Ascending aorta (tissue), 2 donors: ENCODE data around the gene CLEC2D. TPM values are rescaled to one million over a fixed set of nuclear protein-coding genes. Genes with fewer than 3 reads are reported as not detected.

ENCODE experiments used
- DNase-seq, 2 donors: peaks; one replicate each; pipeline ENCODE4 v3.0.0-alpha.2; 2019; ENCODE audit warnings: low spot score in 2 of 2
- H3K27ac ChIP-seq, 2 donors: fragments of 200-600 bp; sonication (generic); one replicate each; pipeline ENCODE4 v1.5.1; 2016 to 2017; ENCODE audit warnings: mild to moderate bottlenecking in 1 of 2
- H3K27me3 ChIP-seq: fragments of 200-600 bp; sonication (generic); one replicate; pipeline ENCODE4 v1.5.1; 2017
- H3K36me3 ChIP-seq, 2 donors: fragments of 200-600 bp; sonication (generic); one replicate each; pipeline ENCODE4 v1.5.1; 2016
- H3K4me1 ChIP-seq, 2 donors: fragments of 200-600 bp; sonication (generic); one replicate each; pipeline ENCODE4 v1.5.1; 2016 to 2017; ENCODE audit warnings: mild to moderate bottlenecking in 1 of 2
- H3K4me3 ChIP-seq, 2 donors: fragments of 200-600 bp; sonication (generic); one replicate each; pipeline ENCODE4 v1.5.1; 2016 to 2017; ENCODE audit warnings: mild to moderate bottlenecking in 1 of 2
- H3K9me3 ChIP-seq, 2 donors: fragments of 200-600 bp; sonication (generic); one replicate each; pipeline ENCODE4 v1.5.1; 2016
- intact Hi-C: fragments of 100-400 bp; cut with DNase I; formaldehyde crosslinking; loops from one replicate; pipeline ENCODE4 v1.15.1; 2023
- total RNA-seq: library from RNA; depleted of rRNA; stranded (reverse); fragments of >200 nt; gene quantifications from one replicate; pipeline ENCODE4 v1.1.0, GENCODE V29; 2016
- TF ChIP-seq, protein P1 (sequence below), 3 experiments: fragments of 200-600 bp in 2 of 3; fragments of 450-650 bp in 1 of 3; sonication (generic) in 2 of 3; IDR thresholded peaks; one replicate each; pipeline ENCODE4 v1.5.1; 2016 to 2019; ENCODE audit warnings: antibody characterized with exemption in 3 of 3, mild to moderate bottlenecking in 1 of 3, moderate library complexity in 1 of 3

Gene CLEC2D
- total RNA-seq, 1 donor from 2014 or later: not detected

DNA sequence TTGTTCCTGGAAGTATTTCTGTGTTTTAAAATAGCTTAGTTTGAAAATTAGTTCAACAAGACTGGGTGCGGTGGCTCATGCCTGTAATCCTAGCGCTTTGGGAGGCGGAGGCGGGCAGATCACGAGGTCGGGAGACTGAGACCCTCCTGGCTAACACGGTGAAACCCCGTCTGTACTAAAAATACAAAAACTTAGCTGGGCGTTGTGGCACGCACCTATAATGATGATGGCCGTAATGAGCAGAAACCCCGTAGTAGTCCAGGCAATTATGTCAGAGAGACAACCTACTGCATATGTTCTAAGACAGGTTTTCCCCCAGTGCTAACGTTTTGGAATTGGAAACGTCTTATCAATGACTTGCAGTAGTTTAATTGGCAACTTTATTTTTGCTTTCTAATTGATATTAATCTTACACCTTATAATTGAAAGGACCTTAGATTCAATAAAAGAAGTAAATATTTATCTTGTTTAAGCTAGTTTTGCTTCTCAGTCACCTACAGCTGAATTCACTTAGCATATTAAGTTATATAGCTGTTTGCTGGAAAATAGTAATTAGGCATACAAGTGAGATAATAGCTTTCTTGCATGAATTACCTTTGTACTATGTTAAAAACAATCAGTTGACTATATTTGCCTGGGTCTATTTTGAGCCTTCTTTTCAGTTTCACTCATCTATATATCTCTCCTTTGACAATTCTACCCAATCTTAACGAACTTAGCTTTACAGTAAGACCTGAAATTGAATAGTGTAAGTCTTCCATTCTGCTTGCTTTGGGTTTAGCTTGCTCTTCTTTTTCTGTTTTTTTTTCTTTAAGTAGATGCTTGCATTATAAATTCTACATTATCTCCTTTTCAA, 47.8 kb downstream of the CLEC2D start:
- Histone ChIP-seq H3K27me3 (no peaks in the 10 kb centered on the region), H3K4me3 (no peak overlapping the region), H3K36me3 (no peaks in the 10 kb centered on the region), H3K9me3 (no peaks in the 10 kb centered on the region), H3K4me1 (no peaks in the 10 kb centered on the region), H3K27ac (no peak overlapping the region)
- TF ChIP-seq, protein P1, sequence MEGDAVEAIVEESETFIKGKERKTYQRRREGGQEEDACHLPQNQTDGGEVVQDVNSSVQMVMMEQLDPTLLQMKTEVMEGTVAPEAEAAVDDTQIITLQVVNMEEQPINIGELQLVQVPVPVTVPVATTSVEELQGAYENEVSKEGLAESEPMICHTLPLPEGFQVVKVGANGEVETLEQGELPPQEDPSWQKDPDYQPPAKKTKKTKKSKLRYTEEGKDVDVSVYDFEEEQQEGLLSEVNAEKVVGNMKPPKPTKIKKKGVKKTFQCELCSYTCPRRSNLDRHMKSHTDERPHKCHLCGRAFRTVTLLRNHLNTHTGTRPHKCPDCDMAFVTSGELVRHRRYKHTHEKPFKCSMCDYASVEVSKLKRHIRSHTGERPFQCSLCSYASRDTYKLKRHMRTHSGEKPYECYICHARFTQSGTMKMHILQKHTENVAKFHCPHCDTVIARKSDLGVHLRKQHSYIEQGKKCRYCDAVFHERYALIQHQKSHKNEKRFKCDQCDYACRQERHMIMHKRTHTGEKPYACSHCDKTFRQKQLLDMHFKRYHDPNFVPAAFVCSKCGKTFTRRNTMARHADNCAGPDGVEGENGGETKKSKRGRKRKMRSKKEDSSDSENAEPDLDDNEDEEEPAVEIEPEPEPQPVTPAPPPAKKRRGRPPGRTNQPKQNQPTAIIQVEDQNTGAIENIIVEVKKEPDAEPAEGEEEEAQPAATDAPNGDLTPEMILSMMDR (IDR thresholded peaks at IDR 0.05): no peak
- intact Hi-C loops: no loop called here
- DNase-seq: no peak

DNA sequence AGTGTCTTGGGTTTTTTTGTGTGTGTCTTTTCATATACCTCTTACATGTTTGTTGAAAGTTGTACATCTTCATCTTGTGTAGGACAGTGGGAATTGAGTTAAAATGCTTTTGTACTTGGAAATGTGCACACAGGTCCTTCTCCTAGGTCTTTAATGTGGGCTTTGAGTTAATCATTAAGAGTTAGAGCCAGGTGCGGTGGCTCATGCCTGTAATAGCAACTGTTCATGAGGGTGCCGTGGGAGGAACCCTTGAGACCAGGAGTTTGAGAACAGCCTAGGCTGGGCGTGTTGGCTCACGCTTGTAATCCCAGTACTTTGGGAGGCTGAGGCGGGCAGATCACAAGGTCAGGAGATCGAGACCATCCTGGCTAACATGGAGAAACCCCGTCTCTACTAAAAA, 49.5 kb downstream of the CLEC2D start:
- Histone ChIP-seq H3K9me3 (no peaks in the 10 kb centered on the region), H3K4me1 (no peaks in the 10 kb centered on the region), H3K4me3 (no peak overlapping the region), H3K27me3 (no peaks in the 10 kb centered on the region), H3K27ac (no peak overlapping the region), H3K36me3 (no peaks in the 10 kb centered on the region)
- intact Hi-C loops: no loop called here
- TF ChIP-seq, protein P1 (IDR thresholded peaks at IDR 0.05): no peak
- no peak for DNase-seq

DNA sequence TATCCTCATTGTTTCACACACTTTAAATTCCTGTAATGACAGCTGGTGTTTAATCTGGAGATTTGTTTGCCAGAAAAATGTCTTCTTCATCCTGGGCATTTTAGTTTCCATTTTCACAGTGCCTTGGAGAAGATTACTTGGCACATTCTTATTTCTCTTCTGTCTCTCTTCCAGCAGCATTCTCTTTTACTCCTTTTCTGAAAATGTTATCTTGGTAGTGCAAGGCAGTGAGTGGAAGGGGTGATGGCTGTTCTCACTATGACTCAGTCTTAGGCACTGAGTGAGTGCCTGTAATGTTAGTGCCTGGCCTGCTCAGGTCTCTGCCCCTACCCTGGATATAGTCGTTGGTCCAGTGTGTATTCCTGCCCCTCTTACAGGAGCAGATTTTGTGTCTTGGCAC, 50.3 kb downstream of the CLEC2D start:
- intact Hi-C loops: no loop called here
- Histone ChIP-seq H3K36me3 (no peaks in the 10 kb centered on the region), H3K4me1 (no peaks in the 10 kb centered on the region), H3K9me3 (no peaks in the 10 kb centered on the region), H3K27ac (no peak overlapping the region), H3K4me3 (no peak overlapping the region), H3K27me3 (no peaks in the 10 kb centered on the region)
- TF ChIP-seq, protein P1 (IDR thresholded peaks at IDR 0.05): no peak
- no peak for DNase-seq

DNA sequence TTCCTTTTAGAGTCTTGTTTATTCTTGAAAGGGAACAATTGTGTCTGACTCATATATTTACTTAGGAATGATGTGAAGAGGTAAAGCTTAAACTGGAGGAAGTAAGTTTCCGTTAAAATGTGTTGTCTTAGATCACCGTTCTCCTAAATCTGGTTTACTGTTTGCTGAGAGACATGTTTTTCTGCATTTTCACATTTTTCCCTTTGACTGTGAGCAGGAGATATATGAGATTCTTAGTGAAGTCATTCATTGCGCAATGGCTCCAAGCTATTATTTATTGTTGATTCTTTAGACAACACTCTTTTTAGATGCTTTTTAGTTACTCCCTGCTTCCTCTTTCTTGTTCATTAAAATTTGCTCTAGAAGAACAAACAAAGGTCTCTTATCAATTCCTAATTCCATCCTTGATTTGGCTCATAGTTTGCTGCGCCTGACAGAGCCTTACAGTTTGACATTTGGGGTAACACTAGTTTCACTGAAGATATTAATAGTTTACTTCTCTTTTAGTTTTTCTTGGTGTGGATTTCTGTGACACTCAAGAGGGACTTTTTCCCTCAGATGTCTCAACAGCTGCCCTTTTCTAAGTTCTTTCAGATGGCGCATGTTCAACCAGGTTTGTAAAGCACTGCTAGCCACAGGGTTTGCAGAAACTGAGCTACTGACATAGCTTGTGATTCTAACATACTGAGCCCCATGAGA, 52.0 kb downstream of the CLEC2D start:
- H3K27me3 ChIP-seq: no peaks in the 10 kb centered on the region
- no peak for DNase-seq
- H3K27ac ChIP-seq: no peak overlapping the region
- intact Hi-C loops: no loop called here
- no peaks in the 10 kb centered on the region for H3K4me1 ChIP-seq
- H3K9me3 ChIP-seq: no peaks in the 10 kb centered on the region
- TF ChIP-seq, protein P1 (IDR thresholded peaks at IDR 0.05): no peak
- no peaks in the 10 kb centered on the region for H3K36me3 ChIP-seq
- H3K4me3 ChIP-seq: no peak overlapping the region

DNA sequence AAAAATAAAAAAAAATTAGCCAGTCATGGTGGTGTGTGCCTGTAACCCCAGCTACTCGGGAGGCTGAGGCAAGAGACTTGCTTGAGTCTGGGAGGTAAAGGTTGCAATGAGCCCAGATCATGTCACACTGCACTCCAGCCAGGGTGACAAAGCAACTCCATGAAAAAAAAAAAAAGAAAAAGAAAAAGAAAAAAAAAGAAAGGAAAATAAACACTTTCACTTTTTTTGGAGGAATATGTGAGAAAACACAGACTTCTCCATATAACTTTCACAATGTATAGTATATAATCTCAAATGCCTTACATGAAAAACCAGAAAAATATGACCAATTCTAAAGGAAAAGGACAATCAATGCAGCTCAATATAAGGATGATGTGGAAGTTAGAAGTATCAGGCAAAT, 54.5 kb downstream of the CLEC2D start:
- TF ChIP-seq, protein P1 (IDR thresholded peaks at IDR 0.05): no peak
- intact Hi-C loops: no loop called here
- Histone ChIP-seq H3K27me3 (no peaks in the 10 kb centered on the region), H3K4me1 (no peaks in the 10 kb centered on the region), H3K4me3 (no peak overlapping the region), H3K36me3 (no peaks in the 10 kb centered on the region), H3K9me3 (no peaks in the 10 kb centered on the region), H3K27ac (no peak overlapping the region)
- DNase-seq: no peak
